H1 (cell line): Measurements from ENCODE around the gene NLK. TPM values are rescaled to one million over a fixed set of nuclear protein-coding genes. Genes with fewer than 3 reads are reported as not detected.

Experiments
- CTCF ChIA-PET: fragments of 300-600 bp; sonication (Branson Sonifier 250); formaldehyde crosslinking; loops from one replicate; lab custom pipeline; 2021; ENCODE audit not compliant: partially characterized antibody; lab: Charles Lee
- POLR2A ChIA-PET: fragments of 300-600 bp; sonication (Branson Sonifier 250); formaldehyde crosslinking; loops from one replicate; lab custom pipeline; 2021; ENCODE audit warnings: inconsistent platforms; ENCODE audit not compliant: partially characterized antibody; lab: Charles Lee
- DNase-seq, 2 experiments: peaks; one replicate each; pipeline versions ENCODE4 v3.0.0 to v3.0.0-alpha.2; 2010 to 2022; ENCODE audit warnings: low spot score in 2 of 2, low read depth in 1 of 2, mixed read lengths in 1 of 2
- FAIRE-seq: peaks from 2 replicates; lab custom pipeline; 2011; peaks lifted over from hg19 to GRCh38; lab: Jason Lieb, UNC
- H2AFZ ChIP-seq: 2 replicates; pipeline ENCODE4 v1.8.1; 2012; ENCODE audit warnings: low read length, inconsistent platforms
- H2AK5ac ChIP-seq: 2 replicates; pipeline ENCODE4 v1.6.1; 2013; ENCODE audit warnings: low read depth, low read length
- H2BK120ac ChIP-seq: replicated peaks from 2 replicates; pipeline ENCODE3; 2013; ENCODE audit warnings: low read depth, low read length, inconsistent platforms
- H2BK12ac ChIP-seq: 2 replicates; pipeline ENCODE4 v1.6.1; 2013; ENCODE audit warnings: low read depth, low read length
- H2BK15ac ChIP-seq: 2 replicates; pipeline ENCODE4 v1.6.1; 2013; ENCODE audit warnings: low read length
- H2BK20ac ChIP-seq: 2 replicates; pipeline ENCODE4 v1.6.1; 2013; ENCODE audit warnings: low read length
- H2BK5ac ChIP-seq: 2 replicates; pipeline ENCODE4 v1.6.1; 2013; ENCODE audit warnings: low read depth, low read length
- H3K14ac ChIP-seq: 2 replicates; pipeline ENCODE4 v1.6.1; 2013; ENCODE audit warnings: inconsistent platforms; ENCODE audit not compliant: insufficient read length
- H3K18ac ChIP-seq: 2 replicates; pipeline ENCODE4 v1.6.1; 2013; ENCODE audit warnings: low read length; ENCODE audit errors: extremely low read depth
- H3K23ac ChIP-seq: 2 replicates; pipeline ENCODE4 v1.6.1; 2013; ENCODE audit warnings: inconsistent platforms; ENCODE audit not compliant: insufficient read length
- H3K23me2 ChIP-seq: 2 replicates; pipeline ENCODE4 v1.6.1; 2013; ENCODE audit warnings: low read depth, low read length
- H3K27ac ChIP-seq: 2 replicates; pipeline ENCODE4 v1.6.1; 2011; ENCODE audit warnings: low read depth, low read length, inconsistent platforms
- H3K27me3 ChIP-seq, 4 experiments: replicated peaks in 1 of 4; 1 replicate in 1 of 4; 2 replicates in 3 of 4; pipeline versions ENCODE4 v1.6.1 to v1.8.1; 2011 to 2013; ENCODE audit warnings: low read length in 3 of 4, mild to moderate bottlenecking in 3 of 4, inconsistent platforms in 2 of 4, mixed read lengths in 2 of 4, moderate library complexity in 1 of 4; ENCODE audit not compliant: control insufficient read depth in 3 of 4, insufficient read depth in 3 of 4; ENCODE audit errors: extremely low read depth in 1 of 4
- H3K36me3 ChIP-seq, 4 experiments: 2 replicates each; pipeline versions ENCODE4 v1.6.1 to v1.8.1; 2011 to 2013; ENCODE audit warnings: mild to moderate bottlenecking in 4 of 4, low read length in 3 of 4, moderate library complexity in 2 of 4, control low read depth in 1 of 4, inconsistent platforms in 1 of 4; ENCODE audit not compliant: insufficient read depth in 4 of 4, control insufficient read depth in 2 of 4
- H3K4ac ChIP-seq: replicated peaks from 2 replicates; pipeline ENCODE3; 2013; ENCODE audit warnings: low read length, low read depth, mixed read lengths, inconsistent platforms; ENCODE audit not compliant: insufficient read length
- H3K4me1 ChIP-seq, 4 experiments: replicated peaks in 1 of 4; 1 replicate in 1 of 4; 2 replicates in 3 of 4; pipeline versions ENCODE4 v1.6.1 to v1.8.1; 2011 to 2013; ENCODE audit warnings: low read length in 3 of 4, inconsistent platforms in 2 of 4, mixed read lengths in 1 of 4; ENCODE audit not compliant: insufficient read depth in 4 of 4, control insufficient read depth in 3 of 4
- H3K4me2 ChIP-seq, 2 experiments: 2 replicates each; pipeline versions ENCODE4 v1.6.1 to v1.8.1; 2011 to 2013; ENCODE audit warnings: low read depth in 2 of 2, low read length in 2 of 2, control low read depth in 1 of 2, inconsistent platforms in 1 of 2, mild to moderate bottlenecking in 1 of 2; ENCODE audit not compliant: insufficient read depth in 1 of 2
- H3K4me3 ChIP-seq, 4 experiments: fragments of 200-600, 300-600 bp in 1 of 4; sonication (generic), shearing (Covaris generic), sonication (Bioruptor Twin) in 1 of 4; 2 replicates each; pipeline versions ENCODE4 v1.5.1 to v1.8.1; 2011 to 2016; ENCODE audit warnings: low read length in 4 of 4, low read depth in 3 of 4, control low read depth in 2 of 4, inconsistent platforms in 2 of 4, mild to moderate bottlenecking in 2 of 4, mixed read lengths in 1 of 4, moderate library complexity in 1 of 4; ENCODE audit not compliant: insufficient read depth in 2 of 4; ENCODE audit errors: extremely low read depth in 1 of 4
- H3K56ac ChIP-seq: replicated peaks from 2 replicates; pipeline ENCODE3; 2013; ENCODE audit warnings: low read depth, mild to moderate bottlenecking, mixed read lengths, low read length, inconsistent platforms; ENCODE audit not compliant: insufficient read length
- H3K79me1 ChIP-seq: 2 replicates; pipeline ENCODE4 v1.6.1; 2013; ENCODE audit warnings: low read depth, low read length, control low read depth
- H3K79me2 ChIP-seq, 2 experiments: 2 replicates each; pipeline versions ENCODE4 v1.6.1 to v1.8.1; 2012 to 2013; ENCODE audit warnings: low read length in 2 of 2, mild to moderate bottlenecking in 2 of 2, inconsistent platforms in 1 of 2; ENCODE audit not compliant: insufficient read depth in 2 of 2, control insufficient read depth in 1 of 2
- H3K9ac ChIP-seq, 4 experiments: replicated peaks in 1 of 4; 1 replicate in 1 of 4; 2 replicates in 3 of 4; pipeline versions ENCODE4 v1.6.1 to v1.8.1; 2011 to 2013; ENCODE audit warnings: low read depth in 3 of 4, low read length in 3 of 4, control low read depth in 2 of 4, mild to moderate bottlenecking in 2 of 4, moderate library complexity in 2 of 4, inconsistent platforms in 1 of 4; ENCODE audit errors: extremely low read depth in 1 of 4
- H3K9me3 ChIP-seq, 2 experiments: 2 replicates each; pipeline versions ENCODE4 v1.6.1 to v1.8.1; 2012 to 2013; ENCODE audit warnings: mild to moderate bottlenecking in 2 of 2, moderate library complexity in 2 of 2, control low read depth in 1 of 2, inconsistent platforms in 1 of 2, low read depth in 1 of 2, low read length in 1 of 2, mixed read lengths in 1 of 2; ENCODE audit not compliant: insufficient read depth in 2 of 2
- H4K20me1 ChIP-seq, 2 experiments: replicated peaks in 1 of 2; 2 replicates each; pipeline versions ENCODE3 to v1.8.1; 2011 to 2013; ENCODE audit warnings: inconsistent platforms in 2 of 2, low read length in 2 of 2, mild to moderate bottlenecking in 1 of 2; ENCODE audit not compliant: insufficient read depth in 2 of 2, control insufficient read depth in 1 of 2
- H4K5ac ChIP-seq: 2 replicates; pipeline ENCODE4 v1.6.1; 2013; ENCODE audit warnings: low read length, low read depth, mixed read lengths, inconsistent platforms; ENCODE audit not compliant: insufficient read length
- H4K8ac ChIP-seq: 2 replicates; pipeline ENCODE4 v1.8.0; 2013; ENCODE audit warnings: mild to moderate bottlenecking, moderate library complexity, low read length, inconsistent platforms; ENCODE audit not compliant: insufficient read depth; ENCODE audit errors: extremely low read depth
- H4K91ac ChIP-seq: replicated peaks from 2 replicates; pipeline ENCODE3; 2013; ENCODE audit warnings: low read length, mixed read lengths, inconsistent platforms; ENCODE audit not compliant: insufficient read length
- CBX5 ChIP-seq: fragments of 300-800, 300-1000 bp; sonication (generic); IDR thresholded peaks from 2 replicates; pipeline ENCODE4 v1.7.1; 2016; ENCODE audit warnings: antibody characterized with exemption, low read length, low read depth
- FOSL1 ChIP-seq: IDR thresholded peaks from 2 replicates; pipeline ENCODE4 v1.6.1; 2011; ENCODE audit warnings: mild to moderate bottlenecking, low read depth, low read length, moderate library complexity; ENCODE audit not compliant: insufficient read depth
- PHF8 ChIP-seq: fragments of 200-600 bp; sonication (generic); conservative IDR thresholded peaks from 2 replicates; pipeline ENCODE4 v1.7.1; 2012; ENCODE audit warnings: low read depth, mild to moderate bottlenecking, inconsistent platforms, low read length, moderate library complexity
- RNF2 ChIP-seq: fragments of 200-900, 300-1000 bp; sonication (generic); IDR thresholded peaks from 2 replicates; pipeline ENCODE4 v1.7.1; 2016; ENCODE audit warnings: borderline replicate concordance, low read depth, mild to moderate bottlenecking, antibody characterized with exemption, low read length; ENCODE audit not compliant: poor library complexity, severe bottlenecking; ENCODE audit errors: missing control alignments
- SP1 ChIP-seq: IDR thresholded peaks from 2 replicates; pipeline ENCODE4 v1.6.1; 2011; ENCODE audit warnings: low read depth, low read length
- WGBS, 2 experiments: shearing (Covaris generic) in 1 of 2; methylation state at CpG; one replicate each; pipeline versions ENCODE4 v1.1.6 to v1.1.7; 2013 to 2015; ENCODE audit warnings: low lambda C conversion rate in 2 of 2, mixed read lengths in 2 of 2, inconsistent platforms in 1 of 2, low coverage in 1 of 2, missing lambda C conversion rate in 1 of 2; ENCODE audit not compliant: insufficient replicate concordance in 2 of 2, insufficient coverage in 1 of 2, insufficient read length in 1 of 2; ENCODE audit errors: extremely low coverage in 1 of 2, missing lambda C conversion rate in 1 of 2; 5-methylcytosine and 5-hydroxymethylcytosine counted together
- polyA plus RNA-seq, 7 experiments: library from polyadenylated mRNA; depleted of rRNA in 3 of 7; stranded (reverse) in 5 of 7; unstranded in 2 of 7; fragments of >200 nt in 5 of 7; fragments of 200-250 nt in 2 of 7; gene quantifications; 1 replicate in 5 of 7; 2 replicates in 1 of 7; 4 replicates in 1 of 7; pipeline versions ENCODE4 v1.2.1 to v1.2.3, GENCODE V29; 2011 to 2013; ENCODE audit warnings: missing spikeins in 2 of 7, mixed read lengths in 2 of 7
- total RNA-seq: library from RNA; stranded (reverse); fragmentation: NEBNext Ultra II Directional; extraction: Animal tissue kit (Norgen Biotek cat#: 25700); gene quantifications from 2 replicates; pipeline ENCODE4 v1.2.1, GENCODE V29; 2021
- TF ChIP-seq, protein P1 (sequence below): IDR thresholded peaks from 2 replicates; pipeline ENCODE4 v1.6.1; 2012; ENCODE audit warnings: inconsistent platforms

NLK gene
- total and polyA plus RNA-seq, 2 of the 8 experiments (the other 6 are each of a cell fraction or from before 2014, with no cell fraction given), result 30.8 to 49.9 TPM

DNA sequence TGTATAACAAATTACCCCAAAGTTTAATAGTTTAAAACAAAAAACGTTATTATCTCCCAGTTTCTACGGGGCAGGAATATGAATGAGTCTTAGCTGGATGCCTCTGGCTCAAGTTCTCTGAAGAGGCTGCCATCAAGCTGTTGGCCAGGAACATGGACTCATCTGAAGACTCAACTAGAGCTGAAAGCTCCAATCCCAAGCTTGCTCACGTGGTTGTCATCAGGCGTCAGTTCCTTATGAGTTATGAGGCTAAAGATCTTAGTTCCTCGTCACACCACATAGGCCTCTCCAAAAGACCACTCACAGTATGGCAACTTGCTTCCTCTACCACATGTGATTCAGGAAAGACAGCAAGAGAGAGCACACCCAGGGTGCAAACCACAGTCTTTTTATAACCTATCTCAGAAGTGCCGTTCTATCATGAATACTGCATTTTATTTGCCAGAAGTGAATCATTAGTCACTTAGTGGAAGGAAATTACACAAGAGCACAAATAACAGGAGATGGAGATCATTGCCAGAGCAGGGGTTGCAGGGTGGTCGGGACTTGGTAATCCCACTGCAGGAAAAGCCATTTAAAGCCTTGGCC lies 48.7 kb upstream of the NLK start:
- CTCF ChIA-PET, result no interaction called here
- H4K5ac ChIP-seq, result no peak overlapping the region
- 81% methylated on average over 7 of the region's 7 CpGs; no CpG with 5 or more reads in 1 of the 2 experiments for WGBS, 2 experiments
- no peak overlapping the region for H4K8ac ChIP-seq
- no peaks in the 10 kb centered on the region for H3K79me2 ChIP-seq
- no peaks in the 10 kb centered on the region for H4K20me1 ChIP-seq
- no peak overlapping the region for H2BK120ac ChIP-seq
- H4K91ac ChIP-seq, result no peak overlapping the region
- no peak overlapping the region for H3K23ac ChIP-seq
- H3K14ac ChIP-seq, result no peak overlapping the region
- H3K23me2 ChIP-seq, result no peaks in the 10 kb centered on the region
- no peaks in the 10 kb centered on the region for H3K9me3 ChIP-seq
- H2BK12ac ChIP-seq, result no peak overlapping the region
- H3K4ac ChIP-seq, result no peak overlapping the region
- POLR2A ChIA-PET, result no interaction called here
- H2BK5ac ChIP-seq, result no peak overlapping the region
- no peak overlapping the region for H2AFZ ChIP-seq
- H3K36me3 ChIP-seq, result no peaks in the 10 kb centered on the region
- no peak overlapping the region for H3K18ac ChIP-seq
- H3K9ac ChIP-seq, result no peak overlapping the region; a peak in 1 of 7 replicates
- H2BK20ac ChIP-seq, result no peak overlapping the region
- no peak overlapping the region for H2BK15ac ChIP-seq
- no peak overlapping the region for H3K4me3 ChIP-seq
- H2AK5ac ChIP-seq, result no peak overlapping the region
- no peaks in the 10 kb centered on the region; a peak in 1 of 7 replicates for H3K27me3 ChIP-seq
- H3K56ac ChIP-seq, result no peak overlapping the region
- H3K4me1 ChIP-seq, result peaks cover 0 to 7% (median 2%) of the 10 kb centered on the region in 4 experiments; a peak in 3 of 7 replicates
- TF ChIP-seq PHF8, result no peak
- no peak for TF ChIP-seq CBX5
- TF ChIP-seq, protein P1, sequence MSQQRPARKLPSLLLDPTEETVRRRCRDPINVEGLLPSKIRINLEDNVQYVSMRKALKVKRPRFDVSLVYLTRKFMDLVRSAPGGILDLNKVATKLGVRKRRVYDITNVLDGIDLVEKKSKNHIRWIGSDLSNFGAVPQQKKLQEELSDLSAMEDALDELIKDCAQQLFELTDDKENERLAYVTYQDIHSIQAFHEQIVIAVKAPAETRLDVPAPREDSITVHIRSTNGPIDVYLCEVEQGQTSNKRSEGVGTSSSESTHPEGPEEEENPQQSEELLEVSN, result no peak
- no peak for TF ChIP-seq FOSL1
- no peak for TF ChIP-seq RNF2
- no peak for TF ChIP-seq SP1
- DNase-seq (no peak), FAIRE-seq (no peak)
- H3K4me2 ChIP-seq, result peak overlapping the region in 1 of 2 experiments; percentile 21; a peak in 1 of 4 replicates
- no peak overlapping the region for H3K27ac ChIP-seq
- H3K79me1 ChIP-seq, result no peaks in the 10 kb centered on the region
